ENCODE data around the gene DDX51. TPM values are rescaled to one million over a fixed set of nuclear protein-coding genes. Genes with fewer than 3 reads are reported as not detected.

Gene DDX51
- total and polyA plus RNA-seq, 2 donors (not counting 1 experiment from before 2014, with no cell fraction given) = 46.3 to 60.8 TPM

DNA sequence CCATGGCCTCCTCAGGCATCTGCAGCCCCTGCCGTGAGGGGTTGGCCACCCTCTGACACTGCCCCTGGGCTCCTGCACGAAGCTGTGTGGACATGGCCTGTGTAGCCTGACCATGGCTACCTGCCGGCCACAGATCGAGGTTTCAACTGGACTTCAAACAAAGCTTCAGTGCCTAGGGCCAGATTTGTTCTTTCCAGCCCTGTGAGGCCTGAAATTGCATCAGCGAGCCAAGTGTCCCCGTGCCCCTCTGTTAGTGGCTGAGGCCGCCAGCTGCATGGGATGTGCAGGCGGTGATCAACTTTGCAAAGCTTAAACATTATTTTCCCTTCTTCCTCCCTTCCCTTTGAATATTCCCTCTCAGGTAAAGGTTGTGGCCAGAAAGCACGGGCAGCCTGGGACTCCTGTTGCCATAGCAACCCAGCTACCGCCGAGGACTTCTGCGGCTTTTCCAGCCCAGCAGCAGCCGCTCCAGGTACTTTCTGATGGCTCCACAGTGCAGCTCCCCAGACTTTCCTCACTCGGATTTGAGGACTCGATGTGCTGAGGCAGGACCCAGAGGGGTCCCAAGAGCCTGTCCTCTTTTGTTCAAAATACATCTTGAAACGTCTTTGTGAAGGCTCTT, 35.8 kb downstream of the DDX51 start:
- 98% methylated on average over 14 of the region's 16 CpGs for WGBS (ENCODE audit: insufficient coverage)
- Histone ChIP-seq H3K79me2 (ENCODE audit: control insufficient read depth, insufficient read depth, low read length) (no peaks in the 10 kb centered on the region), H3K9me3 (ENCODE audit: control extremely low read depth in 1 of 3, control insufficient read depth in 2 of 3, insufficient read depth in 1 of 3, low read length in 2 of 3) (no peaks in the 10 kb centered on the region), H3K9ac (ENCODE audit: low read length) (no peak overlapping the region), H2AFZ (ENCODE audit: insufficient read depth, low read depth, low read length, poor library complexity, severe bottlenecking) (no peak overlapping the region), H3K4me3 (ENCODE audit: control extremely low read depth in 1 of 5, extremely low read depth in 1 of 5, insufficient read depth in 1 of 5, low read depth in 2 of 5, low read length in 4 of 5) (no peak overlapping the region), H3K27ac (ENCODE audit: low read length in 2 of 2) (no peak overlapping the region), H3K36me3 (replicated peaks in 1 of 2; ENCODE audit: control extremely low read depth in 1 of 2, control insufficient read depth in 1 of 2, extremely low read depth in 1 of 2, insufficient read depth in 2 of 2, low read length in 1 of 2) (peaks cover 2 to 31% of the 10 kb centered on the region in 2 experiments), H3K4me2 (replicated peaks; ENCODE audit: low read depth, low read length, poor library complexity, severe bottlenecking) (no peak overlapping the region), H4K20me1 (ENCODE audit: control insufficient read depth, insufficient read depth, low read length, poor library complexity, severe bottlenecking) (no peaks in the 10 kb centered on the region), H3K4me1 (ENCODE audit: control insufficient read depth in 2 of 2, insufficient read depth in 2 of 2, low read length in 2 of 2) (no peaks in the 10 kb centered on the region), H3K27me3 (replicated peaks in 1 of 4; ENCODE audit: control extremely low read depth in 1 of 4, control insufficient read depth in 3 of 4, insufficient read depth in 4 of 4, low read length in 3 of 4) (no peaks in the 10 kb centered on the region)
- Mint-ChIP-seq H3K27me3 (no peaks in the 10 kb centered on the region), H3K27ac (no peak overlapping the region), H3K9me3 (ENCODE audit: insufficient read depth) (no peaks in the 10 kb centered on the region), H3K4me1 (no peaks in the 10 kb centered on the region), H3K4me3 (no peak overlapping the region)
- ATAC-seq (ENCODE audit: low read depth) (no peak), DNase-seq (no peak)
- ChIA-PET CTCF (no interaction called here), POLR2A (no interaction called here)
- intact Hi-C loops (cut with micrococcal nuclease) = no loop called here
- TF ChIP-seq, protein P1, sequence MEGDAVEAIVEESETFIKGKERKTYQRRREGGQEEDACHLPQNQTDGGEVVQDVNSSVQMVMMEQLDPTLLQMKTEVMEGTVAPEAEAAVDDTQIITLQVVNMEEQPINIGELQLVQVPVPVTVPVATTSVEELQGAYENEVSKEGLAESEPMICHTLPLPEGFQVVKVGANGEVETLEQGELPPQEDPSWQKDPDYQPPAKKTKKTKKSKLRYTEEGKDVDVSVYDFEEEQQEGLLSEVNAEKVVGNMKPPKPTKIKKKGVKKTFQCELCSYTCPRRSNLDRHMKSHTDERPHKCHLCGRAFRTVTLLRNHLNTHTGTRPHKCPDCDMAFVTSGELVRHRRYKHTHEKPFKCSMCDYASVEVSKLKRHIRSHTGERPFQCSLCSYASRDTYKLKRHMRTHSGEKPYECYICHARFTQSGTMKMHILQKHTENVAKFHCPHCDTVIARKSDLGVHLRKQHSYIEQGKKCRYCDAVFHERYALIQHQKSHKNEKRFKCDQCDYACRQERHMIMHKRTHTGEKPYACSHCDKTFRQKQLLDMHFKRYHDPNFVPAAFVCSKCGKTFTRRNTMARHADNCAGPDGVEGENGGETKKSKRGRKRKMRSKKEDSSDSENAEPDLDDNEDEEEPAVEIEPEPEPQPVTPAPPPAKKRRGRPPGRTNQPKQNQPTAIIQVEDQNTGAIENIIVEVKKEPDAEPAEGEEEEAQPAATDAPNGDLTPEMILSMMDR (IDR thresholded peaks at IDR 0.05) = no peak
- no peak for TF ChIP-seq EZH2 (IDR thresholded peaks at IDR 0.05; ENCODE audit: borderline replicate concordance, insufficient read depth, low read depth, low read length, poor library complexity, severe bottlenecking)

- no peak for ATAC-seq (ENCODE audit: low read depth)
- Histone ChIP-seq H3K9me3 (ENCODE audit: control extremely low read depth in 1 of 3, control insufficient read depth in 2 of 3, insufficient read depth in 1 of 3, low read length in 2 of 3) (no peaks in the 10 kb centered on the region), H3K4me2 (replicated peaks; ENCODE audit: low read depth, low read length, poor library complexity, severe bottlenecking) (no peak overlapping the region), H3K4me3 (ENCODE audit: control extremely low read depth in 1 of 5, extremely low read depth in 1 of 5, insufficient read depth in 1 of 5, low read depth in 2 of 5, low read length in 4 of 5) (no peak overlapping the region), H3K9ac (ENCODE audit: low read length) (no peak overlapping the region), H3K4me1 (ENCODE audit: control insufficient read depth in 2 of 2, insufficient read depth in 2 of 2, low read length in 2 of 2) (no peaks in the 10 kb centered on the region), H3K27me3 (replicated peaks in 1 of 4; ENCODE audit: control extremely low read depth in 1 of 4, control insufficient read depth in 3 of 4, insufficient read depth in 4 of 4, low read length in 3 of 4) (no peaks in the 10 kb centered on the region), H4K20me1 (ENCODE audit: control insufficient read depth, insufficient read depth, low read length, poor library complexity, severe bottlenecking) (no peaks in the 10 kb centered on the region), H3K36me3 (replicated peaks in 1 of 2; ENCODE audit: control extremely low read depth in 1 of 2, control insufficient read depth in 1 of 2, extremely low read depth in 1 of 2, insufficient read depth in 2 of 2, low read length in 1 of 2) (peaks cover 2 to 31% of the 10 kb centered on the region in 2 experiments), H3K27ac (ENCODE audit: low read length in 2 of 2) (no peak overlapping the region), H2AFZ (ENCODE audit: insufficient read depth, low read depth, low read length, poor library complexity, severe bottlenecking) (no peak overlapping the region), H3K79me2 (ENCODE audit: control insufficient read depth, insufficient read depth, low read length) (no peaks in the 10 kb centered on the region)
- WGBS (ENCODE audit: insufficient coverage) = 100% methylated on average over 2 of the region's 7 CpGs
- Mint-ChIP-seq H3K27me3 (no peaks in the 10 kb centered on the region), H3K9me3 (ENCODE audit: insufficient read depth) (no peaks in the 10 kb centered on the region), H3K4me3 (no peak overlapping the region), H3K4me1 (no peaks in the 10 kb centered on the region), H3K27ac (no peak overlapping the region)
- no peak for DNase-seq
- intact Hi-C loops (cut with micrococcal nuclease) = no loop called here
- CTCF ChIA-PET = interaction anchor here (0.6 kb wide), 1 partner anchor 360 kb away, joined by 3 read pairs; no protein-coding TSS in a partner anchor
- POLR2A ChIA-PET = no interaction called here
- no peak for TF ChIP-seq EZH2 (IDR thresholded peaks at IDR 0.05; ENCODE audit: borderline replicate concordance, insufficient read depth, low read depth, low read length, poor library complexity, severe bottlenecking)
- TF ChIP-seq, protein P1 (IDR thresholded peaks at IDR 0.05) = no peak
Measured at GRCh38 chr12:132106921-132107320, 37.2 kb downstream of the DDX51 start.

Measured in B cell (primary cell).